ENCODE data around the gene CMTM4. TPM values are rescaled to one million over a fixed set of nuclear protein-coding genes. Genes with fewer than 3 reads are reported as not detected.

Gene CMTM4
- polyA plus RNA-seq, 1 donor (not counting 4 experiments of a cell fraction or from before 2014, with no cell fraction given): 23.1 TPM

- Histone ChIP-seq H3K36me3 (ENCODE audit: control insufficient read depth in 2 of 2, extremely low read depth in 1 of 2, insufficient read depth in 2 of 2, low read length in 2 of 2) (no peaks in the 10 kb centered on the region), H2AFZ (ENCODE audit: control insufficient read depth, low read length) (no peak within 1 kb of the TSS), H4K20me1 (ENCODE audit: control insufficient read depth, extremely low read depth, insufficient read depth, low read length) (no peaks in the 10 kb centered on the region), H3K9me3 (ENCODE audit: control insufficient read depth, low read depth, low read length) (no peaks in the 10 kb centered on the region), H3K4me1 (ENCODE audit: control insufficient read depth, extremely low read depth, insufficient read depth, low read length) (peaks cover 14% of the 10 kb centered on the region), H3K4me3 (ENCODE audit: control insufficient read depth in 2 of 3, extremely low read depth in 1 of 3, insufficient read depth in 2 of 3, low read depth in 1 of 3, low read length in 3 of 3) (no peak within 1 kb of the TSS), H3K27me3 (ENCODE audit: control insufficient read depth, extremely low read depth, insufficient read depth, low read length) (peaks cover 21% of the 10 kb centered on the region), H3K9ac (ENCODE audit: control insufficient read depth, extremely low read depth, insufficient read depth, low read length) (no peak within 1 kb of the TSS), H3K9me1 (ENCODE audit: control insufficient read depth, extremely low read depth, insufficient read depth, low read length) (no peaks in the 10 kb centered on the region), H3K79me2 (ENCODE audit: control insufficient read depth, insufficient read depth, low read length) (no peaks in the 10 kb centered on the region), H3K27ac (ENCODE audit: control insufficient read depth, insufficient read depth, low read length) (no peak within 1 kb of the TSS), H3K4me2 (ENCODE audit: control insufficient read depth, extremely low read depth, insufficient read depth, low read depth, low read length) (no peak within 1 kb of the TSS)
- TF ChIP-seq EZH2 (IDR thresholded peaks at IDR 0.05; ENCODE audit: low read length) (peak; percentile 52), CTCF (optimal IDR thresholded peaks at IDR 0.05 in 1 of 3, IDR thresholded peaks at IDR 0.05 in 1 of 3, conservative IDR thresholded peaks at IDR 0.05 in 1 of 3; ENCODE audit: extremely low read depth in 1 of 3, insufficient read depth in 2 of 3, low read length in 3 of 3) (no peak)
- no peak for DNase-seq (ENCODE audit: low read depth, low spot score)
- no peak for FAIRE-seq
- dilution Hi-C loops (cut with MboI; ENCODE audit: extremely low pct_ligation_motif_present, low sequenced_read_pairs): no loop called here
Observed at GRCh38 chr16:66578651-66579531, 117.7 kb downstream of the CMTM4 start, which contains the start of gene CMTM2. Gene CMTM2 (plus strand): TSS chr16:66579463. CDS start chr16:66579608, 145 bp downstream.

GRCh38 chr16:66576296-66576695, 120.2 kb downstream of the CMTM4 start:
- H3K9me1 ChIP-seq (ENCODE audit: control insufficient read depth, extremely low read depth, insufficient read depth, low read length): no peaks in the 10 kb centered on the region
- TF ChIP-seq EZH2 (IDR thresholded peaks at IDR 0.05; ENCODE audit: low read length) (no peak), CTCF (optimal IDR thresholded peaks at IDR 0.05 in 1 of 3, IDR thresholded peaks at IDR 0.05 in 1 of 3, conservative IDR thresholded peaks at IDR 0.05 in 1 of 3; ENCODE audit: extremely low read depth in 1 of 3, insufficient read depth in 2 of 3, low read length in 3 of 3) (no peak)
- H4K20me1 ChIP-seq (ENCODE audit: control insufficient read depth, extremely low read depth, insufficient read depth, low read length): no peaks in the 10 kb centered on the region
- DNase-seq (ENCODE audit: low read depth, low spot score) (no peak), FAIRE-seq (no peak)
- no peak overlapping the region for H3K4me2 ChIP-seq (ENCODE audit: control insufficient read depth, extremely low read depth, insufficient read depth, low read depth, low read length)
- no peak overlapping the region for H3K4me3 ChIP-seq (ENCODE audit: control insufficient read depth in 2 of 3, extremely low read depth in 1 of 3, insufficient read depth in 2 of 3, low read depth in 1 of 3, low read length in 3 of 3)
- H3K79me2 ChIP-seq (ENCODE audit: control insufficient read depth, insufficient read depth, low read length): no peaks in the 10 kb centered on the region
- peaks cover 11% of the 10 kb centered on the region for H3K4me1 ChIP-seq (ENCODE audit: control insufficient read depth, extremely low read depth, insufficient read depth, low read length)
- H3K9me3 ChIP-seq (ENCODE audit: control insufficient read depth, low read depth, low read length): no peaks in the 10 kb centered on the region
- H3K36me3 ChIP-seq (ENCODE audit: control insufficient read depth in 2 of 2, extremely low read depth in 1 of 2, insufficient read depth in 2 of 2, low read length in 2 of 2): no peaks in the 10 kb centered on the region
- H2AFZ ChIP-seq (ENCODE audit: control insufficient read depth, low read length): no peak overlapping the region
- no peak overlapping the region for H3K27ac ChIP-seq (ENCODE audit: control insufficient read depth, insufficient read depth, low read length)
- peaks cover 21% of the 10 kb centered on the region for H3K27me3 ChIP-seq (ENCODE audit: control insufficient read depth, extremely low read depth, insufficient read depth, low read length)
- no peak overlapping the region for H3K9ac ChIP-seq (ENCODE audit: control insufficient read depth, extremely low read depth, insufficient read depth, low read length)
- dilution Hi-C loops (cut with MboI; ENCODE audit: extremely low pct_ligation_motif_present, low sequenced_read_pairs): no loop called here
